ENCODE results near the gene TNRC18.

GRCh38 chr7:5455581-5456219 lies 32.1 kb upstream of the TNRC18 start:
- TF ChIP-seq CTCF (conservative IDR thresholded peaks at IDR 0.05; ENCODE audit: low read length) = no peak
- TF ChIP-seq EZH2phosphoT487 (IDR thresholded peaks at IDR 0.05; ENCODE audit: borderline replicate concordance, low read depth, low read length) = no peak
